A549 (cell line): ENCODE measurements around the gene NOC4L. TPM values are rescaled to one million over a fixed set of nuclear protein-coding genes. Genes with fewer than 3 reads are reported as not detected.

Source experiments
- ATAC-seq, 2 experiments: fragments of 200-7000 bp in 1 of 2; fragments of >200 bp in 1 of 2; cut with Nextera tagmentation in 1 of 2; cut with Tn5 transposase in 1 of 2; 3 replicates each; pipeline versions ENCODE4 v1.8.0 to v1.9.1; 2018 to 2020; ENCODE audit warnings: mild to moderate bottlenecking in 1 of 2, moderate library complexity in 1 of 2
- CTCF ChIA-PET: fragments of 300-600 bp; sonication (Branson Sonifier 250); formaldehyde crosslinking; extraction: SDS; loops from one replicate; lab custom pipeline; 2021; ENCODE audit warnings: antibody characterized with exemption, inconsistent platforms; lab: Yijun Ruan, JAX
- POLR2A ChIA-PET: fragments of 350-600 bp; formaldehyde crosslinking; extraction: SDS; loops from one replicate; lab custom pipeline; 2021; ENCODE audit warnings: antibody characterized with exemption, inconsistent platforms; lab: Yijun Ruan, JAX
- DNase-seq, 2 experiments: peaks; one replicate each; pipeline versions ENCODE4 v3.0.0 to v3.0.0-alpha.2; 2011 to 2016; ENCODE audit warnings: low read depth in 1 of 2, low spot score in 1 of 2
- FAIRE-seq: peaks from 2 replicates; lab custom pipeline; 2011; peaks lifted over from hg19 to GRCh38; lab: Jason Lieb, UNC
- H3K27ac ChIP-seq, 2 experiments: fragments of >200 bp; sonication (Bioruptor Twin); formaldehyde crosslinking; 3 replicates each; pipeline ENCODE4 v1.5.1; 2016 to 2017
- H3K4me1 ChIP-seq: fragments of >200 bp; sonication (Bioruptor Twin); formaldehyde crosslinking; 3 replicates; pipeline ENCODE4 v1.6.1; 2016
- H3K4me2 ChIP-seq: fragments of >200 bp; sonication (Bioruptor Twin); formaldehyde crosslinking; 3 replicates; pipeline ENCODE4 v1.6.1; 2016
- H3K4me3 ChIP-seq: fragments of >200 bp; sonication (Bioruptor Twin); formaldehyde crosslinking; 3 replicates; pipeline ENCODE4 v1.5.1; 2016
- H3K9me3 ChIP-seq: fragments of >200 bp; sonication (Bioruptor Twin); formaldehyde crosslinking; 3 replicates; pipeline ENCODE4 v1.6.1; 2016
- BHLHE40 ChIP-seq: IDR thresholded peaks from 2 replicates; pipeline ENCODE4 v1.6.1; 2012; ENCODE audit warnings: low read depth, low read length, inconsistent platforms
- CBX2 ChIP-seq: fragments of 200-600 bp; sonication (generic); IDR thresholded peaks from 2 replicates; pipeline ENCODE4 v1.6.1; 2016; ENCODE audit warnings: low read depth, mild to moderate bottlenecking, borderline replicate concordance
- CEBPB ChIP-seq, 2 experiments: fragments of >200 bp in 1 of 2; sonication (Bioruptor Twin) in 1 of 2; formaldehyde crosslinking in 1 of 2; IDR thresholded peaks; 2 replicates each; pipeline ENCODE4 v1.6.1; 2012 to 2016
- E2F6 ChIP-seq: IDR thresholded peaks from 2 replicates; pipeline ENCODE4 v1.6.1; 2012; ENCODE audit warnings: low read depth, borderline replicate concordance
- EHF ChIP-seq: fragments of 250-450 bp; sonication (Bioruptor Pico); IDR thresholded peaks from 2 replicates; pipeline ENCODE4 v1.5.0; 2020; ENCODE audit warnings: mild to moderate bottlenecking
- FOSL2 ChIP-seq, 2 experiments: fragments of 450-650 bp in 1 of 2; fragments of >200 bp in 1 of 2; sonication (Bioruptor Twin) in 1 of 2; formaldehyde crosslinking; IDR thresholded peaks; 2 replicates each; pipeline versions ENCODE4 v1.5.0 to v1.6.1; 2016 to 2020; ENCODE audit warnings: mild to moderate bottlenecking in 1 of 2, moderate library complexity in 1 of 2
- JUN ChIP-seq, 2 experiments: fragments of >200 bp; sonication (Bioruptor Twin); formaldehyde crosslinking; IDR thresholded peaks; 2 replicates in 1 of 2; 3 replicates in 1 of 2; pipeline ENCODE4 v1.6.1; 2016 to 2017
- KDM1A ChIP-seq: fragments of 200-600 bp; sonication (generic); IDR thresholded peaks from 2 replicates; pipeline ENCODE4 v1.6.1; 2016; ENCODE audit warnings: low read depth, mild to moderate bottlenecking
- MAZ ChIP-seq: fragments of 150-350 bp; IDR thresholded peaks from 2 replicates; pipeline ENCODE4 v1.6.1; 2014; ENCODE audit warnings: antibody characterized with exemption, low read depth, low read length, borderline replicate concordance
- NFE2L2 ChIP-seq: fragments of 150-350 bp; conservative IDR thresholded peaks from 2 replicates; pipeline ENCODE4 v1.6.1; 2014; ENCODE audit warnings: low read length
- POLR2AphosphoS2 ChIP-seq: conservative IDR thresholded peaks from 2 replicates; pipeline ENCODE4 v1.6.1; 2012; ENCODE audit warnings: low read length, improper control_type of control experiment, inconsistent platforms
- RAD21 ChIP-seq, 2 experiments: fragments of >200 bp in 1 of 2; sonication (Bioruptor Twin) in 1 of 2; formaldehyde crosslinking in 1 of 2; IDR thresholded peaks in 1 of 2; conservative IDR thresholded peaks in 1 of 2; 2 replicates in 1 of 2; 3 replicates in 1 of 2; pipeline ENCODE4 v1.6.1; 2012 to 2018; ENCODE audit warnings: inconsistent platforms in 1 of 2
- RARB ChIP-seq: fragments of 250-450 bp; sonication (Bioruptor Pico); IDR thresholded peaks from 2 replicates; pipeline ENCODE4 v1.8.0; 2021; ENCODE audit warnings: mild to moderate bottlenecking, moderate library complexity
- RFX5 ChIP-seq: fragments of 450-650 bp; IDR thresholded peaks from 2 replicates; pipeline ENCODE4 v1.7.1; 2014; ENCODE audit warnings: antibody characterized with exemption, mild to moderate bottlenecking, moderate library complexity
- RNF2 ChIP-seq: fragments of 200-600 bp; sonication (generic); IDR thresholded peaks from 2 replicates; pipeline ENCODE4 v1.6.1; 2016; ENCODE audit warnings: low read depth, mild to moderate bottlenecking, antibody characterized with exemption, moderate library complexity, borderline replicate concordance
- ZFP36 ChIP-seq: fragments of 450-650 bp; IDR thresholded peaks from 2 replicates; pipeline ENCODE4 v1.6.1; 2014; ENCODE audit warnings: borderline replicate concordance; ENCODE audit not compliant: partially characterized antibody
- ZSCAN20 ChIP-seq: fragments of 250-450 bp; sonication (Bioruptor Pico); IDR thresholded peaks from 2 replicates; pipeline ENCODE4 v1.8.0; 2022; ENCODE audit warnings: mild to moderate bottlenecking, moderate library complexity
- WGBS: methylation state at CpG from one replicate; pipeline ENCODE4 v1.1.6; 2017; ENCODE audit errors: missing lambda C conversion rate; 5-methylcytosine and 5-hydroxymethylcytosine counted together
- polyA plus RNA-seq, 4 experiments: library from polyadenylated mRNA; depleted of rRNA in 3 of 4; stranded (reverse); fragments of >200 nt; fragmentation: RNase III in 1 of 4; extraction: RNeasy Plus Mini Kit Qiagen cat#74134 plus additional on column Dnase treatment in 1 of 4; gene quantifications; 2 replicates in 3 of 4; 3 replicates in 1 of 4; pipeline ENCODE4 v1.2.3, GENCODE V29; 2011 to 2017
- TF ChIP-seq, protein P1 (sequence below): fragments of 150-350 bp; IDR thresholded peaks from 2 replicates; pipeline ENCODE4 v1.6.1; 2014; ENCODE audit warnings: low read depth, mild to moderate bottlenecking, low read length
- TF ChIP-seq, protein P2 (sequence below): fragments of >200 bp; sonication (Bioruptor Twin); formaldehyde crosslinking; IDR thresholded peaks from 3 replicates; pipeline ENCODE4 v1.6.1; 2016
- TF ChIP-seq, protein P3 (sequence below): fragments of >200 bp; sonication (Bioruptor Twin); formaldehyde crosslinking; IDR thresholded peaks from 3 replicates; pipeline ENCODE4 v1.5.1; 2016

Gene NOC4L
- polyA plus RNA-seq, 2 of the 4 experiments (the other 2 are of a cell fraction) = 12.1 to 34.1 TPM

DNA sequence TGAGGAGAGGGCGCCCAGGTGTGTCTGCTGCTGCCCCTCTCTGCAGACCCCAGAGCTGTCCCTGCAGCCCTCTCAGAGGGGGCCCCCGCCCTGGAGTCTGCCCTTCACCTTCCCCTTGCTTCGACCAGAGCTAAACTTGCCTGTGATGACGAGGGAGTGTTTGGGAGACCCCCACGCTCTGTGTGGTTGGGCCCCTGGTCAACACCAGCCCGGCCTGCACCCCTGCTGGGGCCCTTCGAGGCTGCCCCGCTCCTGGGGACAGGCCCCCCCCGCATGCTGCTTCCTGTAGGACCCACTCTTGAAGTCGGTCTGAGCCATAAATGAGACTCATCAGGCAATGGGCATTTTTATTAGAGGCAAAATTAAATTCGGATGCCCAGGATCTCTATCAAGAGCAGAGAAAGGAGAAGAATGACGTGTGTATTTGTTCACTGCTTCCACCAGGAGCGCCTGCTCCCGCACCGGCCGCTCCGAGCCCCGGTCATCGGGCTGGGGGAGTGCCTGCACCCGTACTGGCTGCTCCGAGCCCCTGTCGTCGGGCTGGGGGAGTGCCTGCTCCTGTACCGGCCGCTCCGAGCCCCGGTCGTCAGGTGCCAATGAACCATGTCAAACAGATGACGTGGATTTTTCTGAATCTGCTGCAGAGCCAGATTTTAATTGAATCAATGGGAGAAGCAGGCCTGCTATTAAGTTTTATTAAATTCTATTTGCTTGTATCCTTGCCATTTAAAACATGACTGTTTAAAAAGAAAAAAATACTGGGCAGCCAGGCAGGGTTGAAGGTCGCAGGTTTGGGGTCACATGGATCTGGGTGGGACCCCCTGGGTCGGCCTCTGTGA lies 47.7 kb downstream of the NOC4L start:
- Histone ChIP-seq H3K9me3 (peaks cover 22% of the 10 kb centered on the region), H3K27ac (no peak overlapping the region), H3K4me3 (no peak overlapping the region), H3K4me1 (peaks cover 13% of the 10 kb centered on the region; the same call in 2 of the 3 replicates), H3K4me2 (no peak overlapping the region)
- ChIA-PET CTCF (interaction anchor here (1.0 to 1.7 kb wide), 2 partner anchors 13 to 18 kb away, joined by 5 read pairs; no protein-coding TSS in a partner anchor), POLR2A (no interaction called here)
- WGBS = 74% methylated on average over 25 of the region's 31 CpGs
- ATAC-seq (no peak), FAIRE-seq (no peak), DNase-seq (no peak)
- TF ChIP-seq FOSL2 (IDR thresholded peaks at IDR 0.05) (no peak), FOSL2 (CRISPR knock-in tag; IDR thresholded peaks at IDR 0.05) (no peak), ZFP36 (no peak), CEBPB (IDR thresholded peaks at IDR 0.05) (no peak), CBX2 (no peak), ZSCAN20 (CRISPR knock-in tag) (no peak), MAZ (no peak), RARB (CRISPR knock-in tag) (no peak), BHLHE40 (no peak), RNF2 (no peak), RFX5 (no peak), POLR2AphosphoS2 (no peak), NFE2L2 (no peak), E2F6 (no peak), KDM1A (no peak), JUN (IDR thresholded peaks at IDR 0.05) (no peak)
- TF ChIP-seq, protein P1, sequence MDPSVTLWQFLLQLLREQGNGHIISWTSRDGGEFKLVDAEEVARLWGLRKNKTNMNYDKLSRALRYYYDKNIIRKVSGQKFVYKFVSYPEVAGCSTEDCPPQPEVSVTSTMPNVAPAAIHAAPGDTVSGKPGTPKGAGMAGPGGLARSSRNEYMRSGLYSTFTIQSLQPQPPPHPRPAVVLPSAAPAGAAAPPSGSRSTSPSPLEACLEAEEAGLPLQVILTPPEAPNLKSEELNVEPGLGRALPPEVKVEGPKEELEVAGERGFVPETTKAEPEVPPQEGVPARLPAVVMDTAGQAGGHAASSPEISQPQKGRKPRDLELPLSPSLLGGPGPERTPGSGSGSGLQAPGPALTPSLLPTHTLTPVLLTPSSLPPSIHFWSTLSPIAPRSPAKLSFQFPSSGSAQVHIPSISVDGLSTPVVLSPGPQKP = no peak
- TF ChIP-seq, protein P2, sequence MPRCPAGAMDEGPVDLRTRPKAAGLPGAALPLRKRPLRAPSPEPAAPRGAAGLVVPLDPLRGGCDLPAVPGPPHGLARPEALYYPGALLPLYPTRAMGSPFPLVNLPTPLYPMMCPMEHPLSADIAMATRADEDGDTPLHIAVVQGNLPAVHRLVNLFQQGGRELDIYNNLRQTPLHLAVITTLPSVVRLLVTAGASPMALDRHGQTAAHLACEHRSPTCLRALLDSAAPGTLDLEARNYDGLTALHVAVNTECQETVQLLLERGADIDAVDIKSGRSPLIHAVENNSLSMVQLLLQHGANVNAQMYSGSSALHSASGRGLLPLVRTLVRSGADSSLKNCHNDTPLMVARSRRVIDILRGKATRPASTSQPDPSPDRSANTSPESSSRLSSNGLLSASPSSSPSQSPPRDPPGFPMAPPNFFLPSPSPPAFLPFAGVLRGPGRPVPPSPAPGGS = no peak

GRCh38 chr12:132194056-132194455 lies 49.8 kb downstream of the NOC4L start:
- WGBS = 12% methylated on average over 9 of the region's 10 CpGs
- H3K4me1 ChIP-seq = peaks cover 9% of the 10 kb centered on the region; the same call in 2 of the 3 replicates
- POLR2A ChIA-PET = no interaction called here
- peaks cover 22% of the 10 kb centered on the region for H3K9me3 ChIP-seq
- FAIRE-seq (no peak), DNase-seq (peak; percentile 66 to 79), ATAC-seq (no peak)
- H3K27ac ChIP-seq = no peak overlapping the region
- TF ChIP-seq, protein P3, sequence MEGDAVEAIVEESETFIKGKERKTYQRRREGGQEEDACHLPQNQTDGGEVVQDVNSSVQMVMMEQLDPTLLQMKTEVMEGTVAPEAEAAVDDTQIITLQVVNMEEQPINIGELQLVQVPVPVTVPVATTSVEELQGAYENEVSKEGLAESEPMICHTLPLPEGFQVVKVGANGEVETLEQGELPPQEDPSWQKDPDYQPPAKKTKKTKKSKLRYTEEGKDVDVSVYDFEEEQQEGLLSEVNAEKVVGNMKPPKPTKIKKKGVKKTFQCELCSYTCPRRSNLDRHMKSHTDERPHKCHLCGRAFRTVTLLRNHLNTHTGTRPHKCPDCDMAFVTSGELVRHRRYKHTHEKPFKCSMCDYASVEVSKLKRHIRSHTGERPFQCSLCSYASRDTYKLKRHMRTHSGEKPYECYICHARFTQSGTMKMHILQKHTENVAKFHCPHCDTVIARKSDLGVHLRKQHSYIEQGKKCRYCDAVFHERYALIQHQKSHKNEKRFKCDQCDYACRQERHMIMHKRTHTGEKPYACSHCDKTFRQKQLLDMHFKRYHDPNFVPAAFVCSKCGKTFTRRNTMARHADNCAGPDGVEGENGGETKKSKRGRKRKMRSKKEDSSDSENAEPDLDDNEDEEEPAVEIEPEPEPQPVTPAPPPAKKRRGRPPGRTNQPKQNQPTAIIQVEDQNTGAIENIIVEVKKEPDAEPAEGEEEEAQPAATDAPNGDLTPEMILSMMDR = peak; percentile 15; the same call in 1 of the 3 replicates
- TF ChIP-seq RAD21 (conservative IDR thresholded peaks at IDR 0.05 in 1 of 2, IDR thresholded peaks at IDR 0.05 in 1 of 2) (peak in 1 of 2 experiments; percentile 29; a peak in 1 of 5 replicates), EHF (CRISPR knock-in tag) (no peak)
- H3K4me3 ChIP-seq = no peak overlapping the region
- CTCF ChIA-PET = interaction anchor here (1.2 to 1.9 kb wide), 3 partner anchors 10 to 15 kb away, joined by 3 to 7 read pairs (median 5); no protein-coding TSS in a partner anchor
- H3K4me2 ChIP-seq = no peak overlapping the region
